Activated CD4-positive, alpha-beta T cell treated with anti-CD3 and anti-CD28 coated beads, Interleukin-2, Interleukin-4, amounts not matched to agents 100 ng/mL and 50 ng/mL, durations not matched to agents 16 hours and 8 hours (primary cell): ENCODE results near the gene OR4A16.
A peak's percentile ranks its signal among the peaks of the same experiment; 100 is the strongest.

Source experiments
- DNase-seq: peaks from one replicate; pipeline ENCODE4 v3.0.0-alpha.2; 2020; ENCODE audit warnings: low spot score

The OR4A16 gene, protein sequence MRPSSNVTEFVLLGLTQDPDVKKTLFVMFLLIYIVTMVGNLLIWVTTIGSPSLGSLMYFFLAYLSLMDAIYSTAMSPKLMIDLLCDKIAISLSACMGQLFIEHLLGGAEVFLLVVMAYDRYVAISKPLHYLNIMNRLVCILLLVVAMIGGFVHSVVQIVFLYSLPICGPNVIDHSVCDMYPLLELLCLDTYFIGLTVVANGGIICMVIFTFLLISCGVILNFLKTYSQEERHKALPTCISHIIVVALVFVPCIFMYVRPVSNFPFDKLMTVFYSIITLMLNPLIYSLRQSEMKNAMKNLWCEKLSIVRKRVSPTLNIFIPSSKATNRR

DNA sequence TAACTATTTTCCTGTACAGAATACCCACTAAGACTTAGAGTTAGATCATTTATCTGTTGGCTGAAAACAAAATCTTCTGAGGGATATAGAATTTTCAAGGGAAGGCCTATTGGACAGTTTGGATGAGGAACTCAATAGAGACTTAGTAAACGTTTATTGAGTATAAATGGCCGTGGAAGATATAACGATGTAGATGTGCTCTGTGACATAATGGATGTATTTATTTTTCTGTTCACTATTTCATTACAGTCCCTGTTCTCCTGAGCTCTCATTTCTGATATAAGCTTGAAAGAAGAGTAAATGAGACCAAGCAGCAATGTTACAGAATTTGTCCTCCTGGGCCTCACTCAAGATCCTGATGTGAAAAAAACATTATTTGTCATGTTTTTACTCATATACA is at the start of gene OR4A16:
TSS of gene OR4A16 (plus strand) at position 301 of the 400 bp plus-strand sequence. CDS start at position 301, 0 bp downstream.
- DNase-seq, result no peak

DNA sequence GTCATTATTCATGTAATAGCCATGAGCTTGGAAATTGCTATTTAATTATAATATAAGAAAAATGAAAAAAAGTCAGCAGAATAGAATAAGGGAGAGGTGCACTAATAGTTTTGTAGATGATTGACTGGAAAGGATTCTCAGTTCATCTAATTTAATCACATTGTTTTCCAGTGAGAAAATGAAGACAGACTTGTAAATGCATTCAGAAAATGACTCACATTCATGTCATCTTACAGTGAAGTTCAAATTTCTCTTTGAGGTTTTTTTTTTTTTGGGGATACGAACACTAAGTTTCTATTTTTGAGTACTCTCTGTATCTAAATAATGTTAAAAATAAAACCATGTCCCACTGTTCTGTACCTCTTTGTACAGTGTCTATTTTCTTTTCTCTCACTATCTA is 18.5 kb upstream of the OR4A16 start:
- no peak for DNase-seq

DNA sequence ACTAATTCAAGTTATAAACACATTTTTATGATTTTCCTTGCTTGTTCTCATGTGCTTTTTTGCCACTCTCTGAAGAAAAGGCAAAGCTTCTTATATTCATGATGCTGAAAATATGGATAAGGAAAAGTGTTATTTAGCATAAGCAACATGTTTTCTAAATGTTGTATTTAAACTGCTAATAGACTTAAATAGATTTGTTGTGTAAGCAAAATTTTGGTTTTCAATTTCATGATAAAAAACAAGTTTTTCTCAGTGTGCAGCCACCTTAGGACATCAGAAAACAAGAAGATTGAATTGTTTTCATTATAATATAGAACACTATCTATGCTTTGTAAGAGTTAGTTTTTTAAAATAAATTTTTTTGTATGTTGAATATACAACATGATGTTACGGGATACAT is 2.3 kb downstream of the OR4A16 start:
- no peak for DNase-seq

DNA sequence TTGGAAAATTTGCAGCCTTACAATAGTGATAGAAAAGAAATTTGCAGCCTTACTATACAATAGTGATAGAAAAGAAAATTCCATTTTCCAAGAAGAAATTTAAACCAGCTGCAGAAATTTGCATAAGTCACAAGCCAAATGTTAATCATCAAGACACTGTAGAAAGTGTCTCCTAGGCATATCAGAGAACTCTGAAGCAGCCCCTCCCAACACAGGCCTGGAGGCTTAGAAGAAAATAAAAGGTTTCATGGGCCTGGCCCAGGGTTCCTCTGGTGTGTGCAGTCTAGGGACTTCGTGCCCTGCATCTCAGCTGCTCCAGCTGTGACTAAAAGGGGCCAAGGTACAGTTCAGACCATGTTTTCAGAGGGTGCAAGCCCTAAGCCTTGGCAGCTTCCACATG is 6.0 kb downstream of the OR4A16 start:
- DNase-seq, result no peak

DNA sequence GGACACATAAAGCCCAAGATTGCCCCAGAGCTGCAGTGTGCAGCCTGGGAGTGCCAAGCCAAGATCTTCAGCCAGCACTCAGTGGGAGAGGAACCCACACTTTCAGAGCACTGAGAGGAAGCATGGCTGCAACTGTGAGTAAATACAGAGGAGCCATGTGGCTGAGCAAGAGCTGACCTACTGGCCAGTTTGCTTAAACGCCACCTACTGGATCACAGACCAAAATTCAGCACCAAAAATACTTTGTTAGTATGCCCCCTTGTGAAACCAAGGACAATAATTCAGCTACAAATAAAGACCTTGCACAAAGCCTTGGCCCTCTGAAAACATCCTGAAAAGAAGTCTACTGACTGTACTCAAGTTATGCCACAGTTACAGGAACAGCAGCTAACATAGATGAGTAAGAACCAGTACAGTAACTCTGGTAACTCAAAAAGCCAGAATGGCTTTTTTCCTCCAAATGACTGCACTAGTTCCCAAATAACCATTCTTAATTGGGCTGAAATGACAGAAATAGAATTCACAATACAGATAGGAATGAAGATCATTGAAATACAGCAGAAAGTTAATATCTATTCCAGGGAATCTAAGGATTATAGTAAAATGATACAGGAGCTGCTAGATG is 14.7 kb downstream of the OR4A16 start:
- peak; percentile 0 for DNase-seq

DNA sequence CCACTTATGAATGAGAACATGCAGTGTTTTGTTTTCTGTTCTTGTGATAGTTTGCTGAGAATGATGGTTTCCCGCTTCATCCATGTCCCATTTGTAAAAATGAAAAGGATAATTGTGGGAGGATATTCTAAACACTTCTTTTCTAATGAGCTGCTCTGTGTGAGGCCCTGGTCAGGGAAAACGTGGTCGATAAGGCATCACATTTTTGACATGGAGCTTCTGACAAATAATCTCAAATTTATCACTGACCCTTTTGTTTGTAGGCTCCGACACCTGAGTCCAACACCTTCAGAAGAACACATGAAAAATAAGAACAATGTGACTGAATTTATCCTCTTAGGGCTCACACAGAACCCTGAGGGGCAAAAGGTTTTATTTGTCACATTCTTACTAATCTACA is 24.7 kb downstream of the OR4A16 start, which contains the start of gene OR4A15:
TSS of gene OR4A15 (plus strand) at position 301 of the 400 bp plus-strand sequence. CDS start at position 301, 0 bp downstream.
- no peak for DNase-seq
